GM18870 (cell line): ENCODE results near the gene DNM3.
A peak's percentile ranks its signal among the peaks of the same experiment; 100 is the strongest.

ENCODE experiments used
- ATAC-seq: cut with Tn5 transposase; IDR thresholded peaks from one replicate; pipeline ENCODE4 v1.9.1; 2021; ENCODE audit warnings: moderate library complexity; ENCODE audit not compliant: unreplicated experiment

Gene DNM3

GRCh38 chr1:172163498-172164215, 322.4 kb downstream of the DNM3 start:
- ATAC-seq, result no peak

DNA sequence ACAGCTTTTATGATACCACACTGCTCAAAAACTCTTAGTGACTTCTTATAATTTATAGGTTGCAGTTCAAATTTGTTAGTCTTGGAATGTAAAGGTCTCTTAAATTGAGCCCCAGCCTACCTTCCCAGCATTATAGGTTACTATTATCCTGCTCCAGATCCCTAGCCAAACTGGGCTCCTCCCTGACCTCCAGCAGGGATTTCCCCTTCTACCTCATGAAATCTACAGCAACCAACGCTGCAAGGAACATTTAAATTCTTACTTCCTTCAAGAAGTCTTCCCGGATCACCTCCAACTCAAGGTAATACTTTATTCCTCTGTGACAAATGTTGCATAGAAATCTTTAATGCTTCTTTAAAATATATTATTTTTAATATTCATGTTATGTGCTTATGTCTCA, 324.1 kb downstream of the DNM3 start:
- no peak for ATAC-seq

GRCh38 chr1:172167796-172168596, 326.7 kb downstream of the DNM3 start:
- ATAC-seq, result no peak

GRCh38 chr1:172168597-172168872, 327.2 kb downstream of the DNM3 start:
- no peak for ATAC-seq

DNA sequence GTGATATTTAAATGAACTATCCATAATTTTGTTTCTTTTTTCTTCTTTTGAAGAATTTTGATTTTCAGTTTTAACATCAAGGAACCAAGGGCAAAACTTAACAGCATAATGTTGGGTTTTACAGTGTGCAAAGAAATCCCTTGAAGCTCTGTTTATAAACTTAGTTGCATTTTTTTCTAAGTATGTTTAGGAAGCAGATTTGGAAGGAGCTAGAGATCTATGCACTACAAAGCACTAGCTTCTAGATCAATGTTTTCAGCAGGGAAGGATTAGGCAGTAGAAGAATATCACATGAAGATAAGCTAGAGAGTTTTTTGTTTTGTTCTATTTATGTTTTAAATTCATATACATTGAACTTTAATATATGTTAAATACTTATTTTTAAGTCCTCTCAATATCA, 328.5 kb downstream of the DNM3 start:
- ATAC-seq, result no peak

DNA sequence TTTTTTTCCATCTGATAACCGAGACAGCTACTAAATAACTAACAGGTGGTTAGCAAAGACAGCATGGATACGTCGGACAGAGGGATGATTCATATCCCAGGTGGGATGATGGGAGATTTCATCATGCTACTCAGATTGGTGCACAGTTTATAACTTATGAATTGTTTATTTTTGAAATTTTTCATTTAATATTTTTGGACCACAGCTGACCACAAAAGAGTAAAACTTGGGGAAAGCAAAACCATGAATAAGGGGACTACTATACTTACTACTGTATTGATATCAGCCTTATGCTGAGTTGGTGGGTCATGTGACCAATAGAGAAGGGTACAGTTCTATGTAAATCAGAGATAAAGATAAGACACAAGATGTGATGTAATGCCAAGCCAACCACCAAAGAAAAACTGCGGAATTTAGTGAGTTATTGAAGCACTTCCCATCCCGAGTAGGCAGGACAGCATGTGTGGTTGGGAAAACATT, 331.1 kb downstream of the DNM3 start:
- ATAC-seq, result no peak

DNA sequence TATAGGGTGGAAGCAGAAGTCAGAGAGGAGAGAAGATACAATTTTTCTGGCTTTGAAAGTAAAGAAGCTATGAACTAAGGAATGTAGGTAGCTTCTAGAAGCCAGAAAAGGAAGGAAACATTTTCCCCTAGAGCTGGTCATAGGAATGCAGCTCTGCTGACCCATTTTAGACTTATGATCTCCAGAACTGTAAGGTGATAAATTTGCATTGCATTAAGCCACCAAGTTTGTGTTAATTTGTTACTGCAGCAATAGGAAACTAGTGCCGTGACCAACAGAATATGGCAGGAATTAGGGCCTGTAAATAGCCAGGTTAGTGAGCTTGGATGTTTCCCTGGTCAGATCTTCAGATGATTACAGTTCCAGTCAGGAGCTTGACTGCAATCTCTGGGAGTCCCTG, 334.9 kb downstream of the DNM3 start:
- ATAC-seq, result no peak

GRCh38 chr1:172177849-172178248, 336.6 kb downstream of the DNM3 start:
- no peak for ATAC-seq

- no peak for ATAC-seq
These were observed 337.6 kb downstream of the DNM3 start for GRCh38 chr1:172178886-172179285.

DNA sequence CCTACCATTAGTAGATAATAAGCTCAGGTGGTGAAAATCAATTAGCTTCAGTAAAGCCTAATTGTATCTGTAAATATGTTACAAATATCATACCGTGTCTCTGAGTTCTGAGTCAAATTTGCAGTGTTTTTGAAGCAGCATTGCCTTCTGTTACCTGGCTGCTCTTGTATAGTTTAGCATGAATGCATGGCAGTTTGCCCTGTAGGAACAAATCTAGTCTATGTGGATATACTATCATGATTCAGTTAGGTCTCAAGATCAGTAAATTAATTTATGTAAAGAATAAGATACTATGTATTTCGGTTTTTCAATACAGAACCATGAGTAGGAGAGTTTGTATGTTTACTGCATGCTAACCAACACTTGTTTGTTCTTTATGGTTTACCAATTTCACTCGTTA, 338.6 kb downstream of the DNM3 start:
- no peak for ATAC-seq

DNA sequence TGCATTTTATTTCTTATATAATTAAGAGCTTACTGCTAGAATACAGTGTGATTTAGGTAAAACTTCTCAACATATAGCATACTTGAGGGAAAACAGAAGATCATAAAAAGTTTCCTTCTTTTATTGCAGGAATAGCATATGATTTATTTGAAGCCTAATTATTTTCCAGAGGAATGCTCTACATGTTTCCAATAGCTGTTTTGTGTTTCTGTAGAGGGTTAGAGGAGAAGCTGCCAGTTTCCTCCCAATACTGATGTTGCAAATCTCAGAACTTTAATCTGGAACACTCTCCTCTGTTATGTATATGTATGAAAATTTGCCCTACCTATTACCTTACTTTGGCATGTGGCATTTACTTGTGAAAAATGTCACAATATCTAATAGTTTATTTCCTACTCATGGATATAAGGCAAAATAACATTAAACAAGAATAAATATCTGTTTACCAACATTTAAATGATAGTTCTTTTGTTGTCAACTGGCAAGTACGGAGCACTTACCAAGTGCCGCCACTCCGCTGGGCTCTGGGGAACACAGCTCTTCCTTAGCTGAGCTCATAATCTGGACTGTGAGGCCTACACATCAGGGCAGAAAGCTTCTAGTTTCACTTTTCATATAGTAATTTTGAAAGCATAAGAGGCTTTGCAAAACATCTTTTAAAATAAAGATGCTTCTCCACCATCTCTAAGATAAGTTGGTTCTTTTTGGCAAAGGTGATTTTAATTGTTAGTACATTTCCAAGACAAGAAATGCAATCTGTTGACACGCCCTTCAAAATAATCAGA, 339.4 kb downstream of the DNM3 start:
- ATAC-seq, result peak; percentile 57

- ATAC-seq, result no peak
These were observed 343.4 kb downstream of the DNM3 start for GRCh38 chr1:172184506-172185191.

GRCh38 chr1:172185211-172185610, 343.9 kb downstream of the DNM3 start:
- peak; percentile 61 for ATAC-seq

- ATAC-seq, result no peak
These were observed 344.7 kb downstream of the DNM3 start for GRCh38 chr1:172185996-172186395.

DNA sequence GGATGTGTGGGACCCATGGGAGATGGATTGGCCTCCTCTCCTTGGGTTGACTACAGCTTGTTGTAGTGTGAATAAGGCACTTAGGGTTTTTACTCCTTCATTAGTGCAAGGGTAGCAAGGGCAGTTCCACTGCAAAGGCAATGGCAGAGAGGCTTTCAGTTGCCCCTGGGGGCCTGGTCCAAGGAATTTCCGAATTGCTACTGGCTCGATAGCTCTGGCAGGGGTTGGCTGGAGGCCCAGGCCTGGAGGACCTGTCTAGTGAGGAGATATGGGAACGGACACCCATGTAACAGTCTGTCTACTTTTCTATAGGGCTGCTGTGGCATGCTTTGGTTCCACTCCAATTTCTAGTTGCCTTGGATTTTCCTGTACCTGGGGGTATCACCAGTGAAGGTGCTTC, 360.3 kb downstream of the DNM3 start:
- ATAC-seq, result no peak

- ATAC-seq, result no peak
These were observed 362.0 kb downstream of the DNM3 start for GRCh38 chr1:172203135-172203823.

GRCh38 chr1:172203902-172204301, 362.6 kb downstream of the DNM3 start:
- no peak for ATAC-seq

GRCh38 chr1:172206256-172206655, 365.0 kb downstream of the DNM3 start:
- no peak for ATAC-seq

DNA sequence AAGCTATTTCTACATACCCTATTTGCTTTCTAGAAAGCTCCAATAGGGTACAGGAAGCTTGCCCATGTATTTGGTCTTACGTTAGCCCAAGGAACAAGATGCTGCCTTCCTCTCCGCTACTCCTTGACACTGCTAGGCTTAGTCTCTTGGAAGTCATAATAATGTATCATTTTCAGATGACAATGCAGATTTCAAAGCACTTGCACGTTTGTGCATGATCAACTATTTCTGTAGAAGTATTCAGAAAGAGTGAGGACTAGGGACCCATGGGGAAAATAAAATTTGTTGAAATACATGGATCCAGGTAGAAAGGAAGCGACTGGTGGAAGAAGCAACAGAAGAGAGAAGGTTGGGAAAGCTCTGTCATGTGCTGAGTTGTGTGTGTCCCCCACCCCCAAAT, 367.3 kb downstream of the DNM3 start:
- no peak for ATAC-seq

GRCh38 chr1:172211221-172211620, 369.9 kb downstream of the DNM3 start:
- no peak for ATAC-seq

DNA sequence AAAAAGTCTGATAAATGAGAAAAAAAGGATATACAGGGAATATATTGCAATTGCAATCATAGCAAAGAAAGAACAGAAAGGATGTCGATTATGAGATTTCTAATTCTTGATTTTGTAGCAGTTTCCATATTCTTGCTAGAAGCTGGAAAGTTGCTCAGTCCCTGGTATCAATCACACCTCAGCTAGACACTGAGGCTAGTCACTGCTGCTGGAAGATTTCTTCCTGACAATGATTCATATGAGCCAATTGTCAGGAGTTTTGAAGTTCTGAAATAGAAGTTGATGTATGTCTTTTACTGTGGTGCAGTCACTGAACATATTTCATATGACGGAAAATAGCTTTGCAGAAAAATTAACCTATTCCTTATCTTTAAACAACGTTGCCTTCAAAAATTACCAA, 370.8 kb downstream of the DNM3 start:
- ATAC-seq, result no peak
